ENCODE data around the gene SERPINB7. TPM values are rescaled to one million over a fixed set of nuclear protein-coding genes. Genes with fewer than 3 reads are reported as not detected.

Gene SERPINB7
- total RNA-seq, 1 experiment from 2014 or later = not detected

GRCh38 chr18:63749489-63749888 is 25.7 kb upstream of the SERPINB7 start:
- no peak overlapping the region for H2AFZ ChIP-seq (ENCODE audit: low read depth, low read length, poor library complexity, severe bottlenecking)
- H3K4me3 ChIP-seq (replicated peaks in 1 of 2; ENCODE audit: low read depth in 1 of 2, low read length in 2 of 2) = no peak overlapping the region
- no peaks in the 10 kb centered on the region for H3K36me3 ChIP-seq (ENCODE audit: control insufficient read depth in 1 of 2, insufficient read depth in 2 of 2, low read length in 2 of 2)
- intact Hi-C loops (cut with micrococcal nuclease) = no loop called here
- H3K9me2 ChIP-seq (ENCODE audit: insufficient read depth) = no peaks in the 10 kb centered on the region
- no peak overlapping the region for H3K27ac ChIP-seq (ENCODE audit: low read depth, low read length)
- no peak for DNase-seq (ENCODE audit: low read depth, low spot score)
- H3K4me1 ChIP-seq (ENCODE audit: control insufficient read depth in 1 of 2, insufficient read depth in 2 of 2, low read length in 2 of 2) = no peaks in the 10 kb centered on the region
- ChIA-PET CTCF (no interaction called here), RAD21 (ENCODE audit: low non-redundant PET in 1 of 2, low total read pairs in 2 of 2, uncharacterized antibody in 2 of 2, unreplicated experiment in 2 of 2) (no interaction called here), POLR2A (no interaction called here)
- H3K9ac ChIP-seq (ENCODE audit: low read length) = no peak overlapping the region
- no peaks in the 10 kb centered on the region for H3K27me3 ChIP-seq (ENCODE audit: insufficient read depth, low read length)
- TF ChIP-seq ZBTB33 (IDR thresholded peaks at IDR 0.05; ENCODE audit: extremely low read depth, insufficient replicate concordance, low read length) = no peak
- TF ChIP-seq CTCF (IDR thresholded peaks at IDR 0.05 in 2 of 3, conservative IDR thresholded peaks at IDR 0.05 in 1 of 3; ENCODE audit: borderline replicate concordance in 1 of 3, insufficient read depth in 1 of 3, low read depth in 2 of 3, low read length in 2 of 3) = no peak
- TF ChIP-seq SIN3A (IDR thresholded peaks at IDR 0.05; ENCODE audit: low read depth) = no peak
- TF ChIP-seq FOSL1 (IDR thresholded peaks at IDR 0.05; ENCODE audit: low read depth) = no peak
- TF ChIP-seq EZH2 (IDR thresholded peaks at IDR 0.05) = no peak
- no peak for TF ChIP-seq ATF3 (IDR thresholded peaks at IDR 0.05)
- no peak for TF ChIP-seq ZNF274 (IDR thresholded peaks at IDR 0.05; ENCODE audit: low read depth, low read length)
- no peak for TF ChIP-seq YY1 (IDR thresholded peaks at IDR 0.05; ENCODE audit: extremely low read depth, insufficient replicate concordance, low read depth, low read length)
- TF ChIP-seq CEBPB (IDR thresholded peaks at IDR 0.05; ENCODE audit: low read depth) = no peak
- TF ChIP-seq EZH2phosphoT487 (IDR thresholded peaks at IDR 0.05; ENCODE audit: borderline replicate concordance) = no peak
- no peak for TF ChIP-seq POLR2A (IDR thresholded peaks at IDR 0.05; ENCODE audit: borderline replicate concordance, extremely low read depth, insufficient read depth, insufficient read length)
- TF ChIP-seq POLR2AphosphoS5 (IDR thresholded peaks at IDR 0.05; ENCODE audit: low read depth, low read length) = no peak
- no peak for TF ChIP-seq EGR1 (IDR thresholded peaks at IDR 0.05; ENCODE audit: low read depth)
- no peaks in the 10 kb centered on the region for H4K20me1 ChIP-seq (ENCODE audit: insufficient read depth)
- no TSS peak for BruUV-seq (replicated peaks)
- H3K79me2 ChIP-seq (ENCODE audit: insufficient read depth, low read length) = no peaks in the 10 kb centered on the region
- no peak overlapping the region for H3K4me2 ChIP-seq (ENCODE audit: low read length)
- ATAC-seq = no peak
- no peaks in the 10 kb centered on the region for H3K9me3 ChIP-seq (ENCODE audit: control insufficient read depth in 1 of 2, insufficient read depth in 1 of 2, low read depth in 1 of 2, low read length in 2 of 2)
